GM21786 (cell line): ENCODE results near the gene ANKRD36C.
"Not testable (repeated sequence)": the region's sequence is repeated elsewhere in the genome, so short reads cannot be mapped to it uniquely, and the experiment has no call there.

Source experiments
- ATAC-seq: cut with Tn5 transposase; IDR thresholded peaks from one replicate; pipeline ENCODE4 v1.9.1; 2021; ENCODE audit not compliant: unreplicated experiment

The ANKRD36C gene

GRCh38 chr2:95799892-95800291 lies 191.7 kb downstream of the ANKRD36C start:
- ATAC-seq, result no peak

GRCh38 chr2:95799147-95799889 lies 192.3 kb downstream of the ANKRD36C start:
- not testable (repeated sequence) for ATAC-seq

- not testable (repeated sequence) for ATAC-seq
Observed at GRCh38 chr2:95796249-95797099, 195.2 kb downstream of the ANKRD36C start.

GRCh38 chr2:95793970-95794369 lies 197.7 kb downstream of the ANKRD36C start:
- not testable (repeated sequence) for ATAC-seq

- not testable (repeated sequence) for ATAC-seq
Observed at GRCh38 chr2:95790180-95790579, 201.4 kb downstream of the ANKRD36C start.

- ATAC-seq, result not testable (repeated sequence)
Observed at GRCh38 chr2:95789385-95789784, 202.2 kb downstream of the ANKRD36C start.

DNA sequence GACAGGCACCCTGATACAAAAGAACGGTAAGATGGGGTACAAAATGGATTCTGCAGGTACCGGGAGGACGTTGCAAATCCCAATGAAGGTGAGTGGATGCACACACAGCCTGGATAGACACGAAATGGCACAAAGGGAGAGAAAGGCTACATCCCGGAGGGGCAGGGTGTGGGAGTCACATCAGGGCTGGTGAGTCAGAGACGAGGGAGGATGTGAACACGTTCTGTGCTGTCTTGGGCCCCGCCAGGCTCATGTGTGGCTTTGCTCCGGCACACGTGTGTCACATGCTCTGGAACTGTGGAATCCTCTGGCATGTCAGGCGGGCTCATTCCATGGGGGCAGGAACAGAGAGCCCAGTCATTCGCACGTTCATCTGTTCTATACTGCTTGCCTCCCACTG lies 203.0 kb downstream of the ANKRD36C start:
- not testable (repeated sequence) for ATAC-seq
